Suprapubic skin (tissue), 4 donors: ENCODE results near the gene ETS2. TPM values are rescaled to one million over a fixed set of nuclear protein-coding genes. Genes with fewer than 3 reads are reported as not detected.
A peak's percentile ranks its signal among the peaks of the same experiment; 100 is the strongest.

Source experiments
- DNase-seq, 2 donors: peaks; one replicate each; pipeline ENCODE4 v3.0.0-alpha.2; 2019; ENCODE audit warnings: low spot score in 2 of 2
- H3K27ac ChIP-seq: fragments of 200-600 bp; sonication (generic); one replicate; pipeline ENCODE4 v1.5.1; 2019
- H3K27me3 ChIP-seq: fragments of 200-600 bp; sonication (generic); one replicate; pipeline ENCODE4 v1.5.1; 2019
- H3K36me3 ChIP-seq: fragments of 200-600 bp; sonication (generic); one replicate; pipeline ENCODE4 v1.5.1; 2019
- H3K4me1 ChIP-seq: fragments of 200-600 bp; sonication (generic); one replicate; pipeline ENCODE4 v1.5.1; 2019
- H3K4me3 ChIP-seq: fragments of 200-600 bp; sonication (generic); one replicate; pipeline ENCODE4 v1.5.1; 2019; ENCODE audit warnings: mild to moderate bottlenecking
- H3K9me3 ChIP-seq: fragments of 200-600 bp; sonication (generic); one replicate; pipeline ENCODE4 v1.5.1; 2019
- EP300 ChIP-seq: sonication (generic); formaldehyde crosslinking; IDR thresholded peaks from one replicate; pipeline ENCODE4 v1.6.1; 2017; ENCODE audit warnings: antibody characterized with exemption
- POLR2A ChIP-seq, 2 donors: fragments of 450-650 bp; IDR thresholded peaks; one replicate each; pipeline ENCODE4 v1.6.1; 2017; ENCODE audit warnings: antibody characterized with exemption in 2 of 2, mild to moderate bottlenecking in 2 of 2, moderate library complexity in 2 of 2
- POLR2AphosphoS5 ChIP-seq, 3 donors: sonication (generic); formaldehyde crosslinking; IDR thresholded peaks; one replicate each; pipeline ENCODE4 v1.6.1; 2017; ENCODE audit warnings: antibody characterized with exemption in 3 of 3
- WGBS: methylation state at CpG from one replicate; pipeline ENCODE4 v1.1.5; 2018; 5-methylcytosine and 5-hydroxymethylcytosine counted together
- total RNA-seq, 4 donors: library from RNA; depleted of rRNA; stranded (reverse); fragments of >200 nt; gene quantifications; one replicate each; pipeline ENCODE4 v1.1.0, GENCODE V29; 2016
- TF ChIP-seq, protein P1 (sequence below), 2 donors: fragments of 200-600 bp in 1 of 2; fragments of 450-650 bp in 1 of 2; sonication (generic) in 1 of 2; IDR thresholded peaks; one replicate each; pipeline ENCODE4 v1.5.1; 2016 to 2019; ENCODE audit warnings: antibody characterized with exemption in 2 of 2, mild to moderate bottlenecking in 1 of 2, moderate library complexity in 1 of 2

ETS2 gene
- total RNA-seq, 4 donors from 2014 or later = 198 to 510 (median 416) TPM

DNA sequence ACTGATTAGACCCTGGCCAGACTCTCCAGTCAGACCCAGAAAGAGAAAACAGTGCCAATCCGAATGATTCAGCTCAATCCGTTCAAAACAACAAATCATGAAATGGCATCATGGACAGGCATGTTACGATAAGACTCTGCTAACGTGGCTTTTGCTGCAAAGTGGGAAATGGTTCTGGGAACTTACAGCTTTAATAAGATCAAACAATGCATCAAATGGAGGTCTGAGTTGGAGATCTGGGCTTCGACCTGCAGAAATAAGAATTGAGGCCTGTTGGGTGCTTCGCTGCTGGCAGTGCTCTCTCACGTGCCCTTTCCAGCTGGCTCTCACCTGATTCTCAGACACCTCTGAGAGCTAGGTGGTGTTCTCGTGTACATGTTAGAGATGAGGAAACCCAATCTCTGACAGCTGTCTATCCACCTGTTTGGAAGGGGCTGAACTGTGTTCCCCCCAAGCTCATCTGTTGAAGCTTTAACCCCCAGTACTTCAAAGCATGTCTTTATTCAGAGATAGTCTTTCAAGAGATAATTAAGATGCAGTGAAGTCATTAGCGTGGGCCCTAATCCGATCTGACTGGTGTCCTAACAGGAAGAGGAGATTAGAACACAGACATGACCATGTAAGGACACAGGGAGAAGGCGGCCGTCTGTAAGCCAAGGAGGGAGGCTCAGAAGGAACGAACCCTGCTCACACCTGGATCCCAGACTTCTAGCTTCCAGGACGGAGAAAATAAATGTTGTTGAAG, 45.5 kb upstream of the ETS2 start:
- Histone ChIP-seq H3K27me3 (no peaks in the 10 kb centered on the region), H3K27ac (no peak overlapping the region), H3K4me3 (no peak overlapping the region), H3K4me1 (peaks cover 37% of the 10 kb centered on the region), H3K36me3 (no peaks in the 10 kb centered on the region), H3K9me3 (no peaks in the 10 kb centered on the region)
- TF ChIP-seq, protein P1, sequence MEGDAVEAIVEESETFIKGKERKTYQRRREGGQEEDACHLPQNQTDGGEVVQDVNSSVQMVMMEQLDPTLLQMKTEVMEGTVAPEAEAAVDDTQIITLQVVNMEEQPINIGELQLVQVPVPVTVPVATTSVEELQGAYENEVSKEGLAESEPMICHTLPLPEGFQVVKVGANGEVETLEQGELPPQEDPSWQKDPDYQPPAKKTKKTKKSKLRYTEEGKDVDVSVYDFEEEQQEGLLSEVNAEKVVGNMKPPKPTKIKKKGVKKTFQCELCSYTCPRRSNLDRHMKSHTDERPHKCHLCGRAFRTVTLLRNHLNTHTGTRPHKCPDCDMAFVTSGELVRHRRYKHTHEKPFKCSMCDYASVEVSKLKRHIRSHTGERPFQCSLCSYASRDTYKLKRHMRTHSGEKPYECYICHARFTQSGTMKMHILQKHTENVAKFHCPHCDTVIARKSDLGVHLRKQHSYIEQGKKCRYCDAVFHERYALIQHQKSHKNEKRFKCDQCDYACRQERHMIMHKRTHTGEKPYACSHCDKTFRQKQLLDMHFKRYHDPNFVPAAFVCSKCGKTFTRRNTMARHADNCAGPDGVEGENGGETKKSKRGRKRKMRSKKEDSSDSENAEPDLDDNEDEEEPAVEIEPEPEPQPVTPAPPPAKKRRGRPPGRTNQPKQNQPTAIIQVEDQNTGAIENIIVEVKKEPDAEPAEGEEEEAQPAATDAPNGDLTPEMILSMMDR (IDR thresholded peaks at IDR 0.05) = no peak
- no peak for TF ChIP-seq POLR2A (IDR thresholded peaks at IDR 0.05)
- TF ChIP-seq EP300 = no peak
- no peak for TF ChIP-seq POLR2AphosphoS5 (IDR thresholded peaks at IDR 0.05)
- no peak for DNase-seq
- 67% methylated on average over 14 of the region's 14 CpGs for WGBS

DNA sequence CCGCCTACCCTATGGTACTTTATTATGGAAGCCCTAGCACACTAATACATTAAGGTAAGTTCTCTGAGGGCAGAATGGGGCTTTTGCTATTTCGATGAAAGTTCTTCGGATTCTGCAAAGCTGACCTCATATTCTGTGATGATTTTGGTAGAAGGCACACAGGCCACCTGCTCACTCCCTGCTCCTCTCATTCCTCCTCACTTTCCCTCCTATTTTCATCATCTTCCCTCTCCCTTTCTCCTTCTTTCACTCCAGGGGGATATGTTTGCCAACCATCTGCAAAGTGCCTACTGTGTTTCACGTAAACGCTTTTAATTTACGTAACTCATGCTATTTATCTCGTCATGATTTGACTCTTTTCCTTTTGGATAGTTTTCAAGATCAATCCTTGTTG, 45.0 kb upstream of the ETS2 start:
- Histone ChIP-seq H3K4me1 (peaks cover 32% of the 10 kb centered on the region), H3K27ac (no peak overlapping the region), H3K27me3 (no peaks in the 10 kb centered on the region), H3K4me3 (no peak overlapping the region), H3K9me3 (no peaks in the 10 kb centered on the region), H3K36me3 (no peaks in the 10 kb centered on the region)
- no peak for DNase-seq
- WGBS = 78% methylated on average over 7 of the region's 7 CpGs
- TF ChIP-seq POLR2A (IDR thresholded peaks at IDR 0.05) (no peak), POLR2AphosphoS5 (IDR thresholded peaks at IDR 0.05) (no peak), EP300 (no peak)
- TF ChIP-seq, protein P1 (IDR thresholded peaks at IDR 0.05) = no peak

- Histone ChIP-seq H3K4me1 (peaks cover 25% of the 10 kb centered on the region), H3K36me3 (no peaks in the 10 kb centered on the region), H3K4me3 (no peak overlapping the region), H3K27ac (no peak overlapping the region), H3K27me3 (no peaks in the 10 kb centered on the region), H3K9me3 (no peaks in the 10 kb centered on the region)
- WGBS = 63% methylated on average over 4 of the region's 4 CpGs
- TF ChIP-seq POLR2A (IDR thresholded peaks at IDR 0.05) (no peak), POLR2AphosphoS5 (IDR thresholded peaks at IDR 0.05) (no peak)
- no peak for DNase-seq
These were observed 44.2 kb upstream of the ETS2 start for GRCh38 chr21:38761531-38761930.

- no peak for TF ChIP-seq POLR2AphosphoS5 (IDR thresholded peaks at IDR 0.05)
- no peak for TF ChIP-seq POLR2A (IDR thresholded peaks at IDR 0.05)
- no peak for TF ChIP-seq EP300
- TF ChIP-seq, protein P1 (IDR thresholded peaks at IDR 0.05) = no peak
- H3K9me3 ChIP-seq = no peaks in the 10 kb centered on the region
- no peaks in the 10 kb centered on the region for H3K36me3 ChIP-seq
- 59% methylated on average over 6 of the region's 6 CpGs for WGBS
- DNase-seq = no peak
- no peaks in the 10 kb centered on the region for H3K27me3 ChIP-seq
- peaks cover 12% of the 10 kb centered on the region for H3K4me1 ChIP-seq
- H3K27ac ChIP-seq = no peak overlapping the region
- H3K4me3 ChIP-seq = no peak overlapping the region
These were observed 40.7 kb upstream of the ETS2 start for GRCh38 chr21:38765056-38765455.

- WGBS = 33% methylated on average over 13 of the region's 13 CpGs
- no peak for DNase-seq
- no peaks in the 10 kb centered on the region for H3K27me3 ChIP-seq
- H3K4me3 ChIP-seq = peak overlapping the region; percentile 29
- H3K36me3 ChIP-seq = no peaks in the 10 kb centered on the region
- H3K4me1 ChIP-seq = peaks cover 7% of the 10 kb centered on the region
- no peak overlapping the region for H3K27ac ChIP-seq
- no peaks in the 10 kb centered on the region for H3K9me3 ChIP-seq
- TF ChIP-seq POLR2A (IDR thresholded peaks at IDR 0.05) (no peak), POLR2AphosphoS5 (IDR thresholded peaks at IDR 0.05) (no peak), EP300 (no peak)
- TF ChIP-seq, protein P1 (IDR thresholded peaks at IDR 0.05) = no peak
These were observed 38.6 kb upstream of the ETS2 start for GRCh38 chr21:38766987-38767722.
